Measurements from ENCODE around the gene OLFML2A.

OLFML2A gene

GRCh38 chr9:124779368-124780059, 2.6 kb downstream of the OLFML2A start:
- TF ChIP-seq, protein P1, sequence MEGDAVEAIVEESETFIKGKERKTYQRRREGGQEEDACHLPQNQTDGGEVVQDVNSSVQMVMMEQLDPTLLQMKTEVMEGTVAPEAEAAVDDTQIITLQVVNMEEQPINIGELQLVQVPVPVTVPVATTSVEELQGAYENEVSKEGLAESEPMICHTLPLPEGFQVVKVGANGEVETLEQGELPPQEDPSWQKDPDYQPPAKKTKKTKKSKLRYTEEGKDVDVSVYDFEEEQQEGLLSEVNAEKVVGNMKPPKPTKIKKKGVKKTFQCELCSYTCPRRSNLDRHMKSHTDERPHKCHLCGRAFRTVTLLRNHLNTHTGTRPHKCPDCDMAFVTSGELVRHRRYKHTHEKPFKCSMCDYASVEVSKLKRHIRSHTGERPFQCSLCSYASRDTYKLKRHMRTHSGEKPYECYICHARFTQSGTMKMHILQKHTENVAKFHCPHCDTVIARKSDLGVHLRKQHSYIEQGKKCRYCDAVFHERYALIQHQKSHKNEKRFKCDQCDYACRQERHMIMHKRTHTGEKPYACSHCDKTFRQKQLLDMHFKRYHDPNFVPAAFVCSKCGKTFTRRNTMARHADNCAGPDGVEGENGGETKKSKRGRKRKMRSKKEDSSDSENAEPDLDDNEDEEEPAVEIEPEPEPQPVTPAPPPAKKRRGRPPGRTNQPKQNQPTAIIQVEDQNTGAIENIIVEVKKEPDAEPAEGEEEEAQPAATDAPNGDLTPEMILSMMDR (IDR thresholded peaks at IDR 0.05; ENCODE audit: extremely low read depth, insufficient read depth, missing control alignments): no peak
- in situ Hi-C loops (cut with MboI; ENCODE audit: low pct_unique_long_range_greater_than_20kb, low sequenced_read_pairs, unreplicated experiment): loop anchor here (25.0 kb wide), 1 partner anchor 583 kb away; no protein-coding TSS in a partner anchor
- DNase-seq (ENCODE audit: low spot score): no peak

DNA sequence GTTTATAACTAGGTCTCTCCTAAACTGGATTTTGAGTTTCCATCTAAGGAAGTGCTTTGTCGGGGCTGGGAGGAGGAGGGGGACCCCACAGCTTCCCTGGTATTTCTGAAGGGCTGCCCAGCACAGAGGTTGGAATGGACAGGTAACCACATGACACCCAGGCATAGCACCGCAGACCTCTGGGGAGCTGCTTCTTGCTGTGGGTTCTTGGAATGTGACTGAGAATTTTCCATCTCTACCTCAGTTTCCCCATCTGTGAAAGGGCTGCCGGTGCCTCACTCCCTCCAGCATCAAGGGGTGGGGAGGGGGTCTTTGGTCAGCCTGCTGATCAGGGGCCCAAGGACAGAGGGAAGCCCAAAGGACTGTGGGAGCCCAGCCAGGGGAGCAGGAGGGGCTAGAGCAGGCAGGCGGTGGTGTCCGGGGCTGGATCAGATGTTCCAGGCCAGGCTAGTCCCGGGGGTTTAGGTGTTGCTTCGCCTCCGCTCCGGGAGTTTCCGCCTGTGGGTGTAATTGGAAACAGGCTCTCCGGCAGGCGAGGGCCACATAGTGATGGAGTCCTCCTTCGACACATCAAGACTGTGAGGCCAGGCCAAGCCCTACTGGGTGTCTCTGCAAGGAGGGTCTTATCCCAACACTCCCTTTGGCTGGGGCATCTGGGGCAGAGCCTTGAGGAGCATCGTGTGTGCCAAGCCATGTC, 3.3 kb downstream of the OLFML2A start:
- TF ChIP-seq, protein P1 (IDR thresholded peaks at IDR 0.05; ENCODE audit: extremely low read depth, insufficient read depth, missing control alignments): no peak
- DNase-seq (ENCODE audit: low spot score): peak; percentile 9
- in situ Hi-C loops (cut with MboI; ENCODE audit: low pct_unique_long_range_greater_than_20kb, low sequenced_read_pairs, unreplicated experiment): loop anchor here (25.0 kb wide), 1 partner anchor 582 kb away; no protein-coding TSS in a partner anchor

GRCh38 chr9:124780757-124781151, 3.8 kb downstream of the OLFML2A start:
- peak; percentile 14 for DNase-seq (ENCODE audit: low spot score)
- TF ChIP-seq, protein P1 (IDR thresholded peaks at IDR 0.05; ENCODE audit: extremely low read depth, insufficient read depth, missing control alignments): no peak
- in situ Hi-C loops (cut with MboI; ENCODE audit: low pct_unique_long_range_greater_than_20kb, low sequenced_read_pairs, unreplicated experiment): loop anchor here (25.0 kb wide), 1 partner anchor 582 kb away; no protein-coding TSS in a partner anchor

DNA sequence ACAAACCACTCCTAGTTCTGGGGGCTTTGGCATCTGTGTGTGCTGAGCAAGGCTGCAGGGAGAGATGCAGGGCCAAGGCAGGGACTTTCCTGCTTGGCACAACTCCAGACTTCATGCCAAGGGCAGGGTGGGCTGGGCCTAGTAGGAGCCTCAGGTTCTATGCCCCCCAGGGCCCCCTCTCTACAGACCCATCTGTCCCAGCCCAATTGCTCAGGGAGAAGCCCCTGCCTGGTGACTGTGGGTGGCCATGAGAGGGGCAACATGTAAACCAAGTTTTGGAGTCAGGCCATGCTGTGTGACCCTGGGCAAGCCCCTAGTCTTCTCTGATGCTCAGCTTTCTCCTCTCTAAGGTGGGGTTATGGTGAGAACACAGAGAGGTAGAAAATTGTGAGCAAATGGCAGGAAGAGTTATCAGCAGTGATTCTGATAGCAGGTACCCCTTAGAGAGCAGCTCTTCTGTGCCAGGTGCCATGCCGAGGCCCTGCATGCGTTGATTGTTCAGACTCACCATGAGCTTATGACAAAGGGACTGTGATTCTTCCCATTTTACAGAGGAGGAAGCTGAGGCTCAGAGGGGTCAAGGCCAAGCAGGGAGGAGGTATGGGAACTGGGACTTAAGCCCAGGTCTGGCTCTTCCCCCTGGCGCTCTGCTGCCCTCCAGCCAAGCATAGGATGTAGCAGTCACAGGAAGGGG, 5.2 kb downstream of the OLFML2A start:
- peak; percentile 11 for DNase-seq (ENCODE audit: low spot score)
- TF ChIP-seq, protein P1 (IDR thresholded peaks at IDR 0.05; ENCODE audit: extremely low read depth, insufficient read depth, missing control alignments): no peak
- in situ Hi-C loops (cut with MboI; ENCODE audit: low pct_unique_long_range_greater_than_20kb, low sequenced_read_pairs, unreplicated experiment): loop anchor here (25.0 kb wide), 1 partner anchor 580 kb away; no protein-coding TSS in a partner anchor

DNA sequence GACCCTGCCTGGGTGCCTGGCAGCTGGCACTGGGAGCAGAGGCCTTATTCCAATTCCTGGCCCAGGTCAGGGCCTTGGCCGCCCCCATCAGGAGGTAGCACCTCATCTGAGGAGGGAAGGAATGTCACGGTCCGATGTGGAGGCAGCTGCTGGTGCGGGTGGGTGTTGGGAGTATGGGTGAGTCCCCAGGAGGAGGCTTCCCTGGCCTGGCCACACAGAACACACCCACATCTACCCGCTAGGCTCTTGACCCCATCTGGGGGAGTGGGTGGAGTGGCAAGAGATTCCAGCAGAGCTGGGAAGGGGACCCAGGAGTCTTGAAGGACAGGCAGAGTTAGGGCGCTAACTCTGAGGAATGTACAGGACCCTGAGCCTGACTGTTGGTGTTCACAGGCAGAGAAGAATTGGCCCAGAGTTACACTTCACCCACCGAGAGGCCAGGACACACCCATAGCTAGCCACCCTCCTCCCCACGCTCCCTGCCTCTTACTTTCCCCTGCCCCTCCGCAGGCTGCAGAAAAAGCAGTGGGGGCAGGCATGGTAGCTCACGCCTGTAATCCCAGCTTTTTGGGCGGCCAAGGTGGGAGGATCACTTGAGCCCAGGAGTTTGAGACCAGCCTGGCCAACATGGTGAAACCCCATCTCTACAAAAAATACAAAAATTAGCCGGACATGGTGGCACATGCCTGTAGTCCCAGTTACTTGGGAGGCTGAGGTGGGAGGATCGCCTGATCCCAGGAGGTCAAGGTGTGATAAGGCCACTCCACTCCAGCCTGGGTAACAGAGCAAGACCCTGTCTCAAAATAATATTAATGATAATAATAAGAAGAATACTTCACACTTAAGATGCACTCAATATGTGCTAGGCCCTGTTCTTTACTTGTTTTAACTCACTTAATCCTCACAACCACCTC, 6.0 kb downstream of the OLFML2A start:
- in situ Hi-C loops (cut with MboI; ENCODE audit: low pct_unique_long_range_greater_than_20kb, low sequenced_read_pairs, unreplicated experiment): loop anchor here (25.0 kb wide), 1 partner anchor 579 kb away; no protein-coding TSS in a partner anchor
- TF ChIP-seq, protein P1 (IDR thresholded peaks at IDR 0.05; ENCODE audit: extremely low read depth, insufficient read depth, missing control alignments): no peak
- DNase-seq (ENCODE audit: low spot score): peak; percentile 6

Data from GM13977 (cell line).